HL-60 (cell line): ENCODE results near the gene CHSY1.

ENCODE experiments used
- CTCF ChIP-seq: IDR thresholded peaks from one replicate; pipeline ENCODE4 v1.5.1; 2011; ENCODE audit warnings: low read length, control low read depth, inconsistent platforms; ENCODE audit not compliant: insufficient read depth
- GABPA ChIP-seq: IDR thresholded peaks from 2 replicates; pipeline ENCODE4 v1.6.1; 2012; ENCODE audit warnings: low read depth
- POLR2AphosphoS5 ChIP-seq: IDR thresholded peaks from 2 replicates; pipeline ENCODE4 v1.6.1; 2012; ENCODE audit warnings: low read depth

GRCh38 chr15:101239724-101240136 is 12.1 kb downstream of the CHSY1 start:
- no peak for TF ChIP-seq CTCF
- TF ChIP-seq GABPA = no peak
- 0 out of 2 replicates have a peak, but pooled peaks have one; percentile 17 for TF ChIP-seq POLR2AphosphoS5
